ENCODE results near the gene RPS4Y1.
A peak's percentile ranks its signal among the peaks of the same experiment; 100 is the strongest.

RPS4Y1 gene

DNA sequence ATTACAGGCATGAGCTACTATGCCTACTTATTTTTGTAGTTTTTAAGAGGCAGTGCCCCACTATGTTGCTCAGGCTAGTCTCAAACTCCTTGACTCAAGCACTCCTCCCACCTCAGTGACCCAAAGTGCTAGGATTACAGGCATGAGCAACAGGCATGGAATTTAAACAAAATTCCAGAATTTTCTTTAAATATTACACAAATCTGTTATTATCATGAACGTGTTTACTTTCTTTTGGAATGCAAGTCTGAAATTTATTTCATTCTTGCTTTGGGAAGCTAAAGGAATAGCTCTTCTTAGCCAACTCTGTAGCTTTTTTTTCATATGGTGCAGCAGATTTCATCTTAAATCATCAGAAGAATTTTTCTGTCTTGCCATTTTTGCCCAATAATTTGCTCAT is 66.0 kb downstream of the RPS4Y1 start:
- Histone ChIP-seq H3K79me2 (ENCODE audit: insufficient read depth, low read length) (no peaks in the 10 kb centered on the region), H3K36me3 (ENCODE audit: insufficient read depth, low read length) (no peaks in the 10 kb centered on the region), H2AFZ (ENCODE audit: low read length) (no peak overlapping the region), H3K4me3 (ENCODE audit: low read depth, low read length, poor library complexity, severe bottlenecking) (no peak overlapping the region), H3F3A (ENCODE audit: insufficient read depth, low read length) (no peaks in the 10 kb centered on the region), H3K4me2 (ENCODE audit: low read length) (no peak overlapping the region), H3K4me1 (ENCODE audit: insufficient read depth, low read length, severe bottlenecking) (no peaks in the 10 kb centered on the region), H3K27me3 (ENCODE audit: insufficient read depth, low read length) (no peaks in the 10 kb centered on the region), H3K27ac (ENCODE audit: low read depth, low read length, poor library complexity, severe bottlenecking) (no peak overlapping the region), H3K9me3 (ENCODE audit: low read length) (no peaks in the 10 kb centered on the region), H3K9ac (ENCODE audit: low read length) (no peak overlapping the region), H4K20me1 (ENCODE audit: insufficient read depth, low read length) (no peaks in the 10 kb centered on the region), H3K9me2 (ENCODE audit: low read depth, low read length) (no peaks in the 10 kb centered on the region)
- TF ChIP-seq, protein P1, sequence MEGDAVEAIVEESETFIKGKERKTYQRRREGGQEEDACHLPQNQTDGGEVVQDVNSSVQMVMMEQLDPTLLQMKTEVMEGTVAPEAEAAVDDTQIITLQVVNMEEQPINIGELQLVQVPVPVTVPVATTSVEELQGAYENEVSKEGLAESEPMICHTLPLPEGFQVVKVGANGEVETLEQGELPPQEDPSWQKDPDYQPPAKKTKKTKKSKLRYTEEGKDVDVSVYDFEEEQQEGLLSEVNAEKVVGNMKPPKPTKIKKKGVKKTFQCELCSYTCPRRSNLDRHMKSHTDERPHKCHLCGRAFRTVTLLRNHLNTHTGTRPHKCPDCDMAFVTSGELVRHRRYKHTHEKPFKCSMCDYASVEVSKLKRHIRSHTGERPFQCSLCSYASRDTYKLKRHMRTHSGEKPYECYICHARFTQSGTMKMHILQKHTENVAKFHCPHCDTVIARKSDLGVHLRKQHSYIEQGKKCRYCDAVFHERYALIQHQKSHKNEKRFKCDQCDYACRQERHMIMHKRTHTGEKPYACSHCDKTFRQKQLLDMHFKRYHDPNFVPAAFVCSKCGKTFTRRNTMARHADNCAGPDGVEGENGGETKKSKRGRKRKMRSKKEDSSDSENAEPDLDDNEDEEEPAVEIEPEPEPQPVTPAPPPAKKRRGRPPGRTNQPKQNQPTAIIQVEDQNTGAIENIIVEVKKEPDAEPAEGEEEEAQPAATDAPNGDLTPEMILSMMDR (IDR thresholded peaks at IDR 0.05; ENCODE audit: low read length) = no peak

DNA sequence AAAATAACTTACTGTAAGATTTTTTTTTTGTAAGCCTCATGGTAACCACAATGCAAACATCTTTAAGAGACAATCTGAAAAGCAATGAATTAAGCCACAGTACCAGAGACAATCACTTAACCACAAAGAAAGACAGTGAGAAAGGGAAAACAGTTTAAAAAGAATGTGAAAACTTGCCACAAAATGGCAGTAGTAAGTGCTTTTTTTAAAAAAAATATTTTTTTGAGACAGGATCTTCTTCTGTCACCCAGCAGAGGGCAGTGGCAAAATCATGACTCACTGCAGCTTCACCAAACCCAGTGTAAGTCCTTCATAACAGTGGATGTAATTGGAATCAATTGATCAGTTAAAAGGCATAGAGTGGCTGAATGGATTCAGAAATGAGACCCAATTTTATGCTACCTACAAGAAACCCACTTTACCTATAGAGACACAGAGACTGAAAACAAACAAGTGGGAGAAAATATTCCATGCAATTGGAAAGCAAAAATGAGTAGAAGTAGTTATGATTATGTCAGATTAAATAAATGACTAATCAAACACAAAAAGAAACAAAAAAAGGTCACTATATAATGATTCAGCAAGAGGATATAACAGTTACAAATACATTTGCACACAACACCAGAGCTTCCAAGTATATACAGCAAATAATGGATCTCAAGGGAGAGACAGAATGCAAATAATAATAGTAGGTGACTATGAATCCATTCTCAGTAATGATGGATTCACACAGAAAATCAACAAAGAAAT is 71.8 kb downstream of the RPS4Y1 start:
- Histone ChIP-seq H3K4me2 (ENCODE audit: low read length) (no peak overlapping the region), H3K9ac (ENCODE audit: low read length) (no peak overlapping the region), H3K4me3 (ENCODE audit: low read depth, low read length, poor library complexity, severe bottlenecking) (no peak overlapping the region), H3K9me3 (ENCODE audit: low read length) (no peaks in the 10 kb centered on the region), H3K9me2 (ENCODE audit: low read depth, low read length) (no peaks in the 10 kb centered on the region), H3K27ac (ENCODE audit: low read depth, low read length, poor library complexity, severe bottlenecking) (no peak overlapping the region), H4K20me1 (ENCODE audit: insufficient read depth, low read length) (no peaks in the 10 kb centered on the region), H3F3A (ENCODE audit: insufficient read depth, low read length) (no peaks in the 10 kb centered on the region), H3K79me2 (ENCODE audit: insufficient read depth, low read length) (no peaks in the 10 kb centered on the region), H3K36me3 (ENCODE audit: insufficient read depth, low read length) (no peaks in the 10 kb centered on the region), H2AFZ (ENCODE audit: low read length) (no peak overlapping the region), H3K4me1 (ENCODE audit: insufficient read depth, low read length, severe bottlenecking) (no peaks in the 10 kb centered on the region), H3K27me3 (ENCODE audit: insufficient read depth, low read length) (no peaks in the 10 kb centered on the region)
- TF ChIP-seq, protein P1 (IDR thresholded peaks at IDR 0.05; ENCODE audit: low read length) = peak; percentile 49
- TF ChIP-seq EZH2 (IDR thresholded peaks at IDR 0.05; ENCODE audit: borderline replicate concordance, low read length) = no peak
